Esophagus squamous epithelium (tissue), 4 donors: ENCODE data around the gene TIGAR.

Source experiments
- POLR2A ChIP-seq, 4 donors: fragments of 450-650 bp; IDR thresholded peaks; one replicate each; pipeline ENCODE4 v1.6.1; 2017; ENCODE audit warnings: antibody characterized with exemption in 4 of 4, mild to moderate bottlenecking in 4 of 4, moderate library complexity in 3 of 4
- TF ChIP-seq, protein P1 (sequence below), 6 experiments: fragments of 450-650 bp in 4 of 6; fragments of 200-600 bp in 2 of 6; sonication (generic) in 2 of 6; IDR thresholded peaks; one replicate each; pipeline ENCODE4 v1.5.1; 2016 to 2019; ENCODE audit warnings: antibody characterized with exemption in 6 of 6, mild to moderate bottlenecking in 4 of 6, moderate library complexity in 4 of 6

DNA sequence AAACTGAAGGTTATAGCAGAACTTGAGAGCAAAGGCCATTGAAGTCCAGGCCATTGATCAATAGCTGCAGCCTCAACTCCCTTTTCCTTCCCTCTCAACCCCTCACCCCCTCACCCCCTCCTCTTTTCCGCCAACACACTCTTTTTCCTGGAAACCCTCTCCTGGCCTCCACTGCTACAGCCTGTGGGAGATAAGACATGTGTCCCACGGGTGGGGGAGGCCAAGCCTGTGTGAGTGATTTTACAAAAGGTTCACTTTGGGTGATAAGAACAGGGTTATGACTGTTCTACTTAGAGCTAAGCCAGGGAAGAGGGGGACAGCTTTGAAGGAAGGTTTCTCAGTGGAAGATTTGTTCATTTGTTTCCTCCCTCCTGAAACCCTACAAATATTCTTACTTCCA lies 67.6 kb downstream of the TIGAR start:
- TF ChIP-seq, protein P1, sequence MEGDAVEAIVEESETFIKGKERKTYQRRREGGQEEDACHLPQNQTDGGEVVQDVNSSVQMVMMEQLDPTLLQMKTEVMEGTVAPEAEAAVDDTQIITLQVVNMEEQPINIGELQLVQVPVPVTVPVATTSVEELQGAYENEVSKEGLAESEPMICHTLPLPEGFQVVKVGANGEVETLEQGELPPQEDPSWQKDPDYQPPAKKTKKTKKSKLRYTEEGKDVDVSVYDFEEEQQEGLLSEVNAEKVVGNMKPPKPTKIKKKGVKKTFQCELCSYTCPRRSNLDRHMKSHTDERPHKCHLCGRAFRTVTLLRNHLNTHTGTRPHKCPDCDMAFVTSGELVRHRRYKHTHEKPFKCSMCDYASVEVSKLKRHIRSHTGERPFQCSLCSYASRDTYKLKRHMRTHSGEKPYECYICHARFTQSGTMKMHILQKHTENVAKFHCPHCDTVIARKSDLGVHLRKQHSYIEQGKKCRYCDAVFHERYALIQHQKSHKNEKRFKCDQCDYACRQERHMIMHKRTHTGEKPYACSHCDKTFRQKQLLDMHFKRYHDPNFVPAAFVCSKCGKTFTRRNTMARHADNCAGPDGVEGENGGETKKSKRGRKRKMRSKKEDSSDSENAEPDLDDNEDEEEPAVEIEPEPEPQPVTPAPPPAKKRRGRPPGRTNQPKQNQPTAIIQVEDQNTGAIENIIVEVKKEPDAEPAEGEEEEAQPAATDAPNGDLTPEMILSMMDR (IDR thresholded peaks at IDR 0.05), result no peak
- no peak for TF ChIP-seq POLR2A (IDR thresholded peaks at IDR 0.05)
